22Rv1 (cell line): ENCODE results near the gene CCDC196.

Source experiments
- ZFX ChIP-seq: fragments of 450-650 bp; IDR thresholded peaks from 2 replicates; pipeline ENCODE4 v1.6.1; 2017; ENCODE audit warnings: antibody characterized with exemption, borderline replicate concordance
- TF ChIP-seq, protein P1 (sequence below): fragments of 450-650 bp; IDR thresholded peaks from 2 replicates; pipeline ENCODE4 v1.5.1; 2017; ENCODE audit warnings: mild to moderate bottlenecking

DNA sequence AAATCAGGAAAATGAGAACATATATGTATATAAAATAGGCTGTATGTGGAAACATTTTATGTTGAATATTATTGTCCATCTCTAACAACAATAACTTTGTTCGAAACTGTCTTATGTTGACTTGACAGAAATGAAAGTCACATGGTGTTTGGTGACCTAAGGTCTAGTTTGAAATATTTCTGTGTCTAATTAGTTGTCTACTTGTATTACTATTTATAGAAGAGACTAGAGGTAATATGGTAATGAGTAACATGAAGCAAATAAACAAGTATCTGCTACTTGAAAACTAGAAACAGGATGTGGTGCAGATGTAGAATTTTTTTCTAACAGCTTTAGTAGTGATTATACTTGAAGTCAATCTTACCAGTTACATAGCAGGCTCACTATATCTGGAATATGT, 25.7 kb downstream of the CCDC196 start:
- TF ChIP-seq, protein P1, sequence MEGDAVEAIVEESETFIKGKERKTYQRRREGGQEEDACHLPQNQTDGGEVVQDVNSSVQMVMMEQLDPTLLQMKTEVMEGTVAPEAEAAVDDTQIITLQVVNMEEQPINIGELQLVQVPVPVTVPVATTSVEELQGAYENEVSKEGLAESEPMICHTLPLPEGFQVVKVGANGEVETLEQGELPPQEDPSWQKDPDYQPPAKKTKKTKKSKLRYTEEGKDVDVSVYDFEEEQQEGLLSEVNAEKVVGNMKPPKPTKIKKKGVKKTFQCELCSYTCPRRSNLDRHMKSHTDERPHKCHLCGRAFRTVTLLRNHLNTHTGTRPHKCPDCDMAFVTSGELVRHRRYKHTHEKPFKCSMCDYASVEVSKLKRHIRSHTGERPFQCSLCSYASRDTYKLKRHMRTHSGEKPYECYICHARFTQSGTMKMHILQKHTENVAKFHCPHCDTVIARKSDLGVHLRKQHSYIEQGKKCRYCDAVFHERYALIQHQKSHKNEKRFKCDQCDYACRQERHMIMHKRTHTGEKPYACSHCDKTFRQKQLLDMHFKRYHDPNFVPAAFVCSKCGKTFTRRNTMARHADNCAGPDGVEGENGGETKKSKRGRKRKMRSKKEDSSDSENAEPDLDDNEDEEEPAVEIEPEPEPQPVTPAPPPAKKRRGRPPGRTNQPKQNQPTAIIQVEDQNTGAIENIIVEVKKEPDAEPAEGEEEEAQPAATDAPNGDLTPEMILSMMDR, result no peak
- no peak for TF ChIP-seq ZFX
